MM.1S (cell line): ENCODE data around the gene PRR20D.
"Not testable (repeated sequence)": the region's sequence is repeated elsewhere in the genome, so short reads cannot be mapped to it uniquely, and the experiment has no call there.

Experiments used
- DNase-seq: peaks from one replicate; pipeline ENCODE4 v3.0.0-alpha.2; 2015
- H2AFZ ChIP-seq: fragments of 300-600 bp; sonication (generic); 2 replicates; pipeline ENCODE4 v1.6.0; 2016; ENCODE audit warnings: antibody characterized with exemption, low read length
- H3F3A ChIP-seq: fragments of 300-600 bp; sonication (generic); 2 replicates; pipeline ENCODE4 v1.6.1; 2016; ENCODE audit warnings: mild to moderate bottlenecking, antibody characterized with exemption, low read length, moderate library complexity, mixed read lengths; ENCODE audit not compliant: insufficient read depth
- H3K27ac ChIP-seq: fragments of 300-600 bp; sonication (generic); 2 replicates; pipeline ENCODE4 v1.5.1; 2016; ENCODE audit warnings: mild to moderate bottlenecking, low read length
- H3K27me3 ChIP-seq: fragments of 300-600 bp; sonication (generic); replicated peaks from 2 replicates; pipeline ENCODE4 v1.6.0; 2016; ENCODE audit warnings: low read length; ENCODE audit not compliant: insufficient read depth
- H3K36me3 ChIP-seq: fragments of 300-600 bp; sonication (generic); replicated peaks from 2 replicates; pipeline ENCODE4 v1.6.1; 2016; ENCODE audit warnings: mild to moderate bottlenecking, low read length, mixed read lengths; ENCODE audit not compliant: insufficient read depth
- H3K4me1 ChIP-seq: fragments of 300-600 bp; sonication (generic); 2 replicates; pipeline ENCODE4 v1.6.1; 2016; ENCODE audit warnings: low read length, mixed read lengths
- H3K4me2 ChIP-seq: fragments of 300-600 bp; sonication (generic); 2 replicates; pipeline ENCODE4 v1.6.0; 2016; ENCODE audit warnings: low read depth, low read length
- H3K4me3 ChIP-seq: fragments of 300-600 bp; sonication (generic); 2 replicates; pipeline ENCODE4 v1.5.1; 2016; ENCODE audit warnings: low read length, mixed read lengths
- H3K79me2 ChIP-seq: fragments of 300-600 bp; sonication (generic); 2 replicates; pipeline ENCODE4 v1.6.1; 2016; ENCODE audit warnings: mixed run types, low read length, mixed read lengths
- H3K9ac ChIP-seq: fragments of 300-600 bp; sonication (generic); 2 replicates; pipeline ENCODE4 v1.6.1; 2016; ENCODE audit warnings: low read length, mixed read lengths
- H3K9me2 ChIP-seq: fragments of 300-600 bp; sonication (generic); replicated peaks from 2 replicates; pipeline ENCODE4 v1.6.1; 2016; ENCODE audit warnings: mild to moderate bottlenecking, low read length, mixed read lengths; ENCODE audit not compliant: insufficient read depth
- H3K9me3 ChIP-seq: fragments of 300-600 bp; sonication (generic); replicated peaks from 2 replicates; pipeline ENCODE4 v1.6.1; 2016; ENCODE audit warnings: mild to moderate bottlenecking, low read length, mixed read lengths; ENCODE audit not compliant: insufficient read depth
- H4K20me1 ChIP-seq: fragments of 300-600 bp; sonication (generic); 2 replicates; pipeline ENCODE4 v1.6.1; 2016; ENCODE audit warnings: mild to moderate bottlenecking, low read length, moderate library complexity, mixed read lengths; ENCODE audit not compliant: insufficient read depth
- EZH2 ChIP-seq: fragments of 300-600 bp; sonication (generic); optimal IDR thresholded peaks from 2 replicates; pipeline ENCODE3; 2017; ENCODE audit warnings: low read depth, mild to moderate bottlenecking, antibody characterized with exemption, low read length, mixed read lengths
- EZH2phosphoT487 ChIP-seq: fragments of 300-600 bp; sonication (generic); IDR thresholded peaks from 2 replicates; pipeline ENCODE4 v1.6.1; 2018; ENCODE audit warnings: antibody characterized with exemption, low read length
- TF ChIP-seq, protein P1 (sequence below): fragments of 300-600 bp; sonication (generic); IDR thresholded peaks from 2 replicates; pipeline ENCODE4 v1.5.1; 2016; ENCODE audit warnings: antibody characterized with exemption, low read length, mixed read lengths

The PRR20D gene

DNA sequence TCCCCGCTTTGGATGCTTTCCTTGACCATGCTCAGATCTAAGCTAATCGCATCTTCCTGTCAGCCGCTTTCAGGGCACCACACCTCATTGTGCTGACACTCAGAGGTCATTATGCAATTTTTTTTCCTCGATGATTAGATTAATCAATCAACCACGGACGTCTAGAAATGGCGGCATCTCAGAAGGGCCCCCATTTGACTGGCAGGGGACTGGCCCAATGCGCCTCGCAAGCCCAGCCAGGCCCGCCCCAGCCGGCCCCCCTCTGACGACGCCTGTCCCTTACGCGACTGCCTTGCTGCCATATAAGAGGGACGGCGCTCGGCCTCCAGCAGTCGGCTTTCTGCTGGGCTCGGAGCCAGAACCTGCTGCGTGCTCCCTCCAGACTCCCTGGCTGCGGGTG is at the start of gene PRR20D:
Gene PRR20D (plus strand): TSS at position 301 of the 400 bp plus-strand sequence. CDS start 387 bp downstream, outside the sequence.
- not testable (repeated sequence) for H3K4me3 ChIP-seq, H3K9ac ChIP-seq, H3F3A ChIP-seq, H3K9me2 ChIP-seq, H3K27ac ChIP-seq, H3K4me2 ChIP-seq, DNase-seq, H3K9me3 ChIP-seq, H4K20me1 ChIP-seq, H3K4me1 ChIP-seq, H3K79me2 ChIP-seq, H3K36me3 ChIP-seq, H2AFZ ChIP-seq, H3K27me3 ChIP-seq

DNA sequence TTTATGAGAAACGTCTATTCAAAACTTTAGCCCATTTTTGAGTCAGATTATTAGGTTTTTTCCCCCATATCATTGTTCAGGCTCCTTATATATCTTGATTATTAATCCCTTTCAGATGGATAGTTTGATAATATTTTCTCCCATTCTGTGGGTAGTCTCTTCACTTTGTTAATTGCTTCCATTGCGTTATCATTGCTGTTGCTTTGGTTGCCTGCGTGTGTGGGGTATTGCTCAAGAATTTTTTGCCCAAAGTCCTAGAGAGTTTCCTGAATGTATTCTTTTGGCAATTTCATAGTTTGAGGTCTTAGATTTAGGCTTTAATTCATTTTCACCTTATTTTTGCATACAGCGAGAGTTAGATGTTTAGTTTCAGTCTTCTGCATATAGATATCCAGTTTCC is 45.5 kb upstream of the PRR20D start:
- no peaks in the 10 kb centered on the region for H3K9me2 ChIP-seq

DNA sequence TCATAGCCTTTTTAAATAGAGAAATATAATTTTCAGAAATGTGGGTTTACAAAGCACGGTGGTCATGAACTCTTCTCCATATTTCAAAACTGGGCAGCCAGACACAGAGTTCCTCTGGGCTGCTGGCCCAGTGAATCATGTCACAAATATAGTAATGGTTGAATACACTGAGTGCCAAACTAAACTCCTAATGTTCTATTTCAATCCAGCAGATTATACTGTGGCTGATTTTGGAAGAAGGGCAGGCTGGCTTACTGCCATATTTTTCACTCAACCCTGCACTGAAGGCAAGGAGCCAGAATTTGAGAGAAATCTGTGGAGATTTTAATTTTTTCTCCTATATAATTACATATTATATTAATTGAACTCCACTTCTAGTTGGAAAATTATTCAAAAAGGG is 36.8 kb upstream of the PRR20D start:
- H3K4me3 ChIP-seq: no peak overlapping the region

More for the DNA sequence above, 45.5 kb upstream of the PRR20D start:
- no peak overlapping the region for H3K27ac ChIP-seq
- H4K20me1 ChIP-seq: no peaks in the 10 kb centered on the region
- H3F3A ChIP-seq: no peaks in the 10 kb centered on the region
- H3K9ac ChIP-seq: no peak overlapping the region
- H3K79me2 ChIP-seq: no peaks in the 10 kb centered on the region
- H3K4me1 ChIP-seq: no peaks in the 10 kb centered on the region
- no peaks in the 10 kb centered on the region for H3K9me3 ChIP-seq
- DNase-seq: no peak
- no peak overlapping the region for H3K4me2 ChIP-seq
- TF ChIP-seq EZH2 (no peak), EZH2phosphoT487 (no peak)
- TF ChIP-seq, protein P1, sequence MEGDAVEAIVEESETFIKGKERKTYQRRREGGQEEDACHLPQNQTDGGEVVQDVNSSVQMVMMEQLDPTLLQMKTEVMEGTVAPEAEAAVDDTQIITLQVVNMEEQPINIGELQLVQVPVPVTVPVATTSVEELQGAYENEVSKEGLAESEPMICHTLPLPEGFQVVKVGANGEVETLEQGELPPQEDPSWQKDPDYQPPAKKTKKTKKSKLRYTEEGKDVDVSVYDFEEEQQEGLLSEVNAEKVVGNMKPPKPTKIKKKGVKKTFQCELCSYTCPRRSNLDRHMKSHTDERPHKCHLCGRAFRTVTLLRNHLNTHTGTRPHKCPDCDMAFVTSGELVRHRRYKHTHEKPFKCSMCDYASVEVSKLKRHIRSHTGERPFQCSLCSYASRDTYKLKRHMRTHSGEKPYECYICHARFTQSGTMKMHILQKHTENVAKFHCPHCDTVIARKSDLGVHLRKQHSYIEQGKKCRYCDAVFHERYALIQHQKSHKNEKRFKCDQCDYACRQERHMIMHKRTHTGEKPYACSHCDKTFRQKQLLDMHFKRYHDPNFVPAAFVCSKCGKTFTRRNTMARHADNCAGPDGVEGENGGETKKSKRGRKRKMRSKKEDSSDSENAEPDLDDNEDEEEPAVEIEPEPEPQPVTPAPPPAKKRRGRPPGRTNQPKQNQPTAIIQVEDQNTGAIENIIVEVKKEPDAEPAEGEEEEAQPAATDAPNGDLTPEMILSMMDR: no peak
- no peaks in the 10 kb centered on the region for H3K36me3 ChIP-seq
- H2AFZ ChIP-seq: no peak overlapping the region
- H3K27me3 ChIP-seq: no peaks in the 10 kb centered on the region
- no peak overlapping the region for H3K4me3 ChIP-seq

DNA sequence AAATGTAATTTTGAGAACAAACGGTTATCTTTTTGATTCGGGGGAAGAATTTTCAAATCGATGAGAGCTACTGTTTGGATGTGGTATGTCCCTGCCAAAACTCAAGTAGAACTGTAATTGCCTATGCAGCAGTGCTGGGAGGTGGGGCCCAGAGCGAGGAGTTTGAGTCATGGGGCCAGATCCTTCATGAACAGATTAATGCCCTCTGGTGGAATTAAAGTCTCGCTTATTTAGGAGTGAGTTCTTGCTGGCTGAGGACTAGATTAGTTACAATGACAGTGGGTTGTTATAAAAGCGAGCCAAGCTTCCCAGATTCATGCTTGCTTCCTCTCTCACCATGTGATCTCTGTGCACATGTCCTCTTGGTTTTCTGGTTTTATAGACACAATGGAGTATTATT is 31.5 kb upstream of the PRR20D start:
- Histone ChIP-seq H3K4me2 (no peak overlapping the region), H3K36me3 (no peaks in the 10 kb centered on the region), H3F3A (no peaks in the 10 kb centered on the region), H3K4me1 (no peaks in the 10 kb centered on the region), H2AFZ (no peak overlapping the region), H3K4me3 (no peak overlapping the region), H3K27me3 (no peaks in the 10 kb centered on the region), H3K79me2 (no peaks in the 10 kb centered on the region), H3K9me2 (no peaks in the 10 kb centered on the region), H3K9me3 (no peaks in the 10 kb centered on the region), H4K20me1 (no peaks in the 10 kb centered on the region), H3K9ac (no peak overlapping the region), H3K27ac (no peak overlapping the region)
- TF ChIP-seq, protein P1: no peak
- TF ChIP-seq EZH2: no peak
- TF ChIP-seq EZH2phosphoT487: no peak
- DNase-seq: no peak

More for the DNA sequence above, 36.8 kb upstream of the PRR20D start:
- no peaks in the 10 kb centered on the region for H3K79me2 ChIP-seq
- no peaks in the 10 kb centered on the region for H3K27me3 ChIP-seq
- no peaks in the 10 kb centered on the region for H3F3A ChIP-seq
- H3K4me1 ChIP-seq: no peaks in the 10 kb centered on the region
- no peaks in the 10 kb centered on the region for H3K9me2 ChIP-seq
- H3K36me3 ChIP-seq: no peaks in the 10 kb centered on the region
- no peak overlapping the region for H3K9ac ChIP-seq
- TF ChIP-seq EZH2phosphoT487 (no peak), EZH2 (no peak)
- TF ChIP-seq, protein P1: no peak
- H3K9me3 ChIP-seq: no peaks in the 10 kb centered on the region
- no peaks in the 10 kb centered on the region for H4K20me1 ChIP-seq
- no peak overlapping the region for H2AFZ ChIP-seq
- H3K27ac ChIP-seq: no peak overlapping the region
- DNase-seq: no peak
- no peak overlapping the region for H3K4me2 ChIP-seq
